ENCODE data around the gene BMP8B.

Gene BMP8B

DNA sequence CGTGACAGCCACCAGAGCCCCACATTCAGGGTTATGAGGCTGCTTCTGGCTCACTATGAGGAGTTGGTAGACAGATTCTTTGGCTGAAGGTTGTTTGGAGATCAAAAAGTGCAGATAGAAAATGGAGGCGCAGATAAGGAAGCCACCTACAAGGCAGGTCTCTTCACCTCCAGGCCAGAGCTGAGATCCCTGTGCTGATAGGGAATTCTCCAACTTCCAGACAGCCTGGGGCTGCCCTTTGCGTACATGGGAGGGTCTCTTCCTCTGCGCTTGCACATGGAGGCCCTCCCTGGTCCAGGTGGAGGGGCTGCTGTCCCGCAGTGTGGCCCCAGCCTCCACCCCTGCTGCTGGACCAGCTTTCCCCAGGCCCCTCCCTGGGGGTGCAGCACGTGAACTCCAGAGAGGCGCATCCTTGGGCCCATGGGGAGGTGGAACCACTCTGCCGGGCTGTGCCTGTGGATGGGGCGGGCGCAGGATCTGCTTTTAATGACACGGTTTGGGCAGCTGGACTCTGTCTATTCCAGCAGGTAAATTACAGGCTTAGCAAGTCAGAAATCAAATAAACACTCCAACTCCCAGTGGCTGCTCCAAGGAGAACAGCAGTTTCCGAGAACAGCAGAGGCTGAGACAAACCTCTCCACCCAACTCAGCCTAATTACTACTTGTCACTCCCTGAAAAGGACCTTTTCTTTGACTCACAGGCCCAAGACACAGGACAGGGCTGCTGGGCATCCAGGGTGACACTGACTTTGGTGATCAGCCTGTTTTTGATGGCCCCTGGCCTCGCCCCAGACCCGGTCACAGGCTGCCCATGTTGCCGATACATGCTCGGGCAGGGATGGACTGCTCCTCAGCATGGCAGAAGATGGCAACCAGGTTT is 29.9 kb downstream of the BMP8B start:
- no peak for DNase-seq

DNA sequence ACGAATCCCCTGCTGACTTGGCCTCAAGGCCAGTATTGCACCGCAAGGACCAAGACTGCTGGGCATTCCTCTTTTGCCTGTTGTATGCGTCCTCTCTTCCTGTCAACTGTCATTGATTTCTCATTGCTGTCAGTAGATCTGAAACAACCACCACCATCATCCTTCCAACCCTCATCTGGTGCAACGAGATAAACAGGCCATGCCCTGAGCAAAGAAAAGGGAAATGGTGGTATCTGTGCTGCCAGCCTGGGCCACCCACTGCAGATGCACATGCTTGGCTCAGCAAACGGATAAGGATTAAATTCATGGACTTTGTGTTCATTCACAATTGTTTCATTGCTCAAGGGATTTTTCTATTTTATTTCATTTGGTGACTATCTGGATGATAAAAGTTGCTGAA is 31.2 kb downstream of the BMP8B start:
- DNase-seq = no peak

DNA sequence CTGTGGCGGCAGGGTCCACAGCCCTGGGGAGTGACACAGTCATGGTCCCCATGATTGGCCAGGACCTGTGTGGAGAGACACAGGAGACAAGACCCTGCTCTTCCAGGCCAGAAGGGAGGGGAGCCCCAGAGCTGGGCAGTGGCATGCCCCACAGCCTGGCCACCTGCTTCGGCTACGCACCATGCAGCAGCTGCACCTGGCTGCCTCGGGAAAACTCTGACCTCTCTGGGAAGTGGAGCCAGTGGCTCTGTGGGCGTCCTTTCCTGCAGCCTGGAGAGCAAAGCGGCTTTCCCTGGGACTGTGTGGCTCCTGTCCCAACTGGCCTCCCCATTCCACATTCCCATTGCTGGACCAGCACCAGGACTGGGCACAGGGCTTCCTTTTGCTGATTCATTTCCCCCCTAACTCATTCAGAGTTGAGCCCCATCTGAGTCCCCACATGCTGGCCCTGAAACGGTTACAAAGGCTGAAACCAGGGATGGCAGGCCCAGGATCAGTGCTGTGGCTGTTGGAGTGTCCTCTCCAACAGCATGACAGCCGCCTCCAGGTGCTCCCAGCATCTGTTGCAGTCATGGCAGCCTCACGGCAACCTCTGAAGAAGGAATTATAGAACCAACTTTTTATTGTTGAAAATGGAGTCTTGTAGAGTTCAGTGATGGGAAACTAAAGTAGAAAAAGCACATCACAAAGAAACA is 32.6 kb downstream of the BMP8B start:
- DNase-seq = no peak

DNA sequence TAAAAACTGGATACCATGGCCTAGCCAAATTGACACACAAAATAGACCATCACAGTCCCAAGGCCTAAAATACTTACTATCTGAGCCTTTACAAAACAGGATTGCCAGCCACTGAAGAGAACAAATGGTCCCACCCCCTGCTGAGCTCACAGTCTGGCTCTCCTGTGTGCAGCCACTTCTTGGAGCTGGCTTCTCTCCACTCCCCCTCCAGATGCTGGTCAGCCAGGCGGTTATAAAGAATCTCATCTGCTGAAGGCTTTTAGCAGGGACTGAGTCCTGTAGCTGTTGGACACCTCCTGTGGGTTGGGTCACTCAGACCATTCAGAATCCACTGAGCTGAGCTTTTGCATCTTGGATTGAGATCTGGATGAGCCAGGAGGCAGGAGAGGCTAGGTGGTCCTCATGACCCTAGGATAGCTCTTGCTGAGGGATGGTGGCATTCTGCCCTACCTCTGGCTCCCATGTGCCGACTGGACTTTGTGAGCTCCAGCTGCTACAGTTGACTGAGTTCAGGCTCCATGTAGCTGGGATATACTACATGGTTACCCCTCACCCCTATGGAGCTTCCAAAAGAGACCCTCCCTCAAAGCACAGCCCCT is 33.7 kb downstream of the BMP8B start:
- DNase-seq = no peak

DNA sequence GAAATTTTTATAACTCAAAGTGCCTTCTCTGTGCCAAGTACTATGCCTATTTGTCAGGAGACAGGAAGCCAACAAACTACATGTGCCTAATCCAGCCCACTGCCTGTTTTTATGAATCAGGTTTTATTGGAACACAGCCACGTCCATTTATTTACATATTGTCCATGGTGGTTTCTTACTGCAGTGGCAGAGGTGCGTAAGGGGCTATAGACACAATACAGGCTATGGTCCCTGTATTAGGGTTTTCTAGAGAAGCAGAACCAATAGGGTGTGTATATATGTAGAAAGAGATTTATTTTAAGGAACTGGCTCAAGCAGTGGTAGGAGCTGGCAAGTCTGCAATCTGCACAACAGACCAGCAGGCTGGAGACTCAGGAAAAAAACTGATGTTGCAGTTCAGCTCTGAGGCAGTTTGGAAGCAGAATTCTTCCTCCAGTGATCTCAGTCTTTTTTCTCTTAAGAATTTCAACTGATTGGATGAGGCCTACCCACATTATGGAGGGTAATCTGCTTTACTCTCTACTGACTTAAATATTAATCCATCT is 34.6 kb downstream of the BMP8B start:
- DNase-seq = no peak

DNA sequence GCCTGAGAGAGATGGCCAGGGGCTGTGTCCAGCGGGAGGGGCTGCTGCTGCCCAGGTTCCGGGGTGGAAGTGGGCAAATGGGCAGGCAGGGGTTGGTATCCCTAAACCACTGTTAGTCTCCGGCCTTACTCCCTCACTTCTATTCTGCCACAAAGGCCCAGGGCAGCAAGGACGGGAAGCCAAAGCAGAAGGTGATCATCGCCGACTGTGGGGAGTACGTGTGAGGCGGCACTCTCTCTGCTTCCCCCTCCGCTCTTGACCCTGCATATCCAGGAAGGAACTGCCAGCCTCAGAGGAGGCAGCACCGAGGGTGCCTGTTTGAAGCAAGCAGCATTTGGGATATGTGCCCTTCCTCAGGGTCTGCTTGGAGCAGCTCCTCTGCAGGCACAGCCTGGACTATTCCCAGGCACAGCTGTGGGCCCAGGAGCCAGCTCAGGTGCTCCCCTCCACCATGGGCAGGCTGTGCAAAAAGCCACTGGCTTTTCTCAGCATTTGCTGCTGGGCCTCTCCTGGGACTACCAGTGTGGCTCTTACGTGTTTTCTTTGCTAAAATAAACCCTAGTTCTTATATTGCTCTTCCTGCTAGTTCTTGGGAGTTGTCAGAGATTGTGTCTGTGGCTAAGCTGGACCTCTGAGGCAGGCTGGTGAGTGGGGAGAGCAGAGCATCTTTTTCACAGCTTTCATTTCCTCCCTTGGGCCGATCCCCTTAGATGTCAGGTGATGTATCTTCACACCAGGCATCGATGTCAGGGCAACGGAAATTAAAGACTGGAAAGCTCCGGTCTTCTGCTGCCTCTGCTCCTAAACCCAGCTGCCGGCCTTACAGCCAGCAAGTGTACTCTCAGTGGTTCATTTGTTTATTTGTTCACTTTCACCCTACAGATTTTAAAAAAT is 35.3 kb downstream of the BMP8B start:
- DNase-seq = no peak

DNA sequence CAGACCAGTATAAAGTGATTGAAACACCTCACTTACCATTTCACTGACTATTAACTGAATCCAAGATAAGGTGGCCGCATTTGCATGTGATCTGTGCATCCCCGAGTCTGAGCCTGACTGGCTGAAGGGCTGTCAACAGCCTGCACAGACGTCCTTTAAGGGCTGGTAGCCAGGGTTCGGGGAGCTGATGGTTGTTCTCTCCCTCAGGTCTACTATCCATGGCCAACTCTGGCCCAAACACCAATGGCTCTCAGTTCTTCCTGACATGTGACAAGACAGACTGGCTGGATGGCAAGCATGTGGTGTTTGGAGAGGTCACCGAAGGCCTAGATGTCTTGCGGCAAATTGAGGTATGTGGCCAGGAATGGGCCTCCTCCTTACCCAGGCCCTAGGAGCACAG is 36.0 kb downstream of the BMP8B start:
- no peak for DNase-seq

DNA sequence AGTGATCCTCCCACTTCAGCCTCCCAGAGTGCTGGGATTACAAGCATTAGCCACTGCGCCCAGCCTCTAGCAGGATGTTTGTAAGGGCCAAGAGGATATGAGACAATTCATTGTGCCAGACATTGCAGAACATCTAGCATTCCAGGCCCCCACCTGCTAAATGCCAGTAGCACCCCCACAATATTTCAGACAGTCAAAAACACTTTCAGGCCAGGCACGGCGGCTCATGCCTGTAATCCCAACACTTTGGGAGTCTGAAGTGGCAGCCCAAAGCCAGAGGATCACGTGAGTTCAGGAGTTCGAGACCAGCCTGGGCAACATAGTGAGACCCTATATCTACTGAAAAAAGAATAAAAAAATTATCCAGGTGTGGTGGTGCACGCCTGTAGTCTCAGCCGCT is 37.1 kb downstream of the BMP8B start:
- no peak for DNase-seq

DNA sequence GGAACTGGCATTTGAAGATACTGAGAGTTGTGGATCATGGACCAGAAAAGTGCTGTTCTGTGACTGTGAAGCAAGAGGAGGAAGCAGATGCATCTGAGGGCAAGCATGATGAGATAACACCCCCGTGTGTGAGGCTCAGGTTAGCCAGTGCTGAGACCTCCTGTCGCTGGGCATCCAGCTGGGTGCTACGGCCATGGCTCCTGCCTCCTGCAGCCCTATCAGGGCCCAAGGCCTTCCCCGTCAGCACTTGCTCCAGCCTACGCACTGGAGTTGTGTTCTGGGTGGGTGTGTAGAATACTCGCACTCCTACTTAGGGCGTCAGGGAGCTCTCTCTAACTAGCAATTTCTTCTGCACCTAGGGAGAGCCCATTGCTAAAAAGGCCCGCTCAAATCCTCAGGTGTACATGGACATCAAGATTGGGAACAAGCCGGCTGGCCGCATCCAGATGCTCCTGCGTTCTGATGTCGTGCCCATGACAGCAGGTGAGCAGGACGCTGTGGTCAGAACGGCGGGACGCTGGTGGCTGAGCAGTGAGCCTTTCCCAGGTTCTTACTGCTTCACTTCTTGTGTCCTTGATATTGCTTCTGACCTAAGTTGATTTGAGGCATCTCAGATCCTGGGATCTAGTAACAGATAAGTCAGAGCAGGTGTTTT is 43.5 kb downstream of the BMP8B start:
- no peak for DNase-seq

DNA sequence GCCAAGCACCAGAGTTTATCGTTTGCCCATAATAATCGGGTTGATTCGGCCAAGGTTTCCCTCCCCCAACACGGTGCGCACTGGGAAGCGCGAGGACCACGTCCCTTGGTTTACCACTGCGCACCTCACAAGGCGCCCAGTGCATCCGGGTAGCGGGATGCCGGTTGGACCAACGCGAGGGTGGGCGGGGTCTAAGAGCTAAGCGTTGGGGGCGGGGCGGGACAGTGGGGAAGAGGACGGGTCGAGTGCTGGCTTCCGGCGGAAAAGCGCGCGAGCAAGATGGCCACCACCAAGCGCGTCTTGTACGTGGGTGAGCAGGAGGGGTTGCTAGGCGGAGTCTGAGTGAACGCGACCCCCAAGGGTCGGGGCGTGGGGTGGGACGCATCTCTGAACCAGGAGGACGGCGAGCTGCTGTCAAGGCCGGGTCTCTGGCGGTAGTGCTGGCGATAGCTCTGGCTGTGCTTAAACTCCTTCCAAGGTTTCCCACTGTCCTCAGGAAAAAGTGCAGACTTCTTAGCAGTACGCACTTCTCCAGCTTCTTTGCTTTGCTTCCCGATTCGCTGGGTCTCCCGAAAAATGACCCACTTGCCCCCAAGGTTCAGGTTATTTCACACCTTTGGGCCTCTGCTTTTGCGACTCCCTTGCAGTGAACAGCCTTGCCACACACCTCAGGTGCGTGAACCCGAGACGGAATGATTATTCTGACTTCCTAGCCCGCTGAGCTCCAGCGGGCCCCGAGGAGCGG is 49.9 kb downstream of the BMP8B start, which contains the start of gene PPIE:
Gene PPIE (plus strand): TSS at position 261 of the 745 bp plus-strand sequence. CDS start 19 bp downstream, at position 280.
- DNase-seq = peak; percentile 92

DNA sequence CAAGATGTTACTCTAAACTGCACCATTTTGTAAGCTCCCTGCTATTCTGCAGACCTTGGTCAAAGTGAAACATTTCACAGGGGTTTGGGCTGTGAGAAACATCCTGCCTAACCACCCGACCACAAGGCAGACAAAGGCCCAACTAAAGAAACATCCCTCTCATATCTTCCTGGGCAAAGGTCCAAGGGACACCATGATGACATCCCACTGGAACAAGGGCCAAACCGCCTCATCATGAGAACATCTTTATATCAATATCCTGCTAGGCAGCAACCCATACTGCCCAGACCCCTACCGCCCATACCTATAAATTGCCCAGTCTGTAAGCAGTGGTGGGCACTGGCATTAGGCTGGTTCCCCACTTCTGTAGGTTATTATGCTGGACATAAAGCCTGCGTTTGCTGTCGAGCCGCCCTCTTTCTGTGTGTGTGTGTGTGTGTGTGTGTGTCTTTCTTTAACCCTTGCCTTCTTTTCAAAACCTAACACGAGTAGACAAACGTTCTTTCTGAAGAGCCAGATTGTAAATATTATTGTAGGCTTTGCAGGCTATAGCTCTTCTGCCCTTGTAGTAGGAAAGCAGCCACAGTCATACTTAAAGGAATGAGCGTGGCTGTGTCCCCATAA is 51.0 kb downstream of the BMP8B start:
- DNase-seq = peak; percentile 86

DNA sequence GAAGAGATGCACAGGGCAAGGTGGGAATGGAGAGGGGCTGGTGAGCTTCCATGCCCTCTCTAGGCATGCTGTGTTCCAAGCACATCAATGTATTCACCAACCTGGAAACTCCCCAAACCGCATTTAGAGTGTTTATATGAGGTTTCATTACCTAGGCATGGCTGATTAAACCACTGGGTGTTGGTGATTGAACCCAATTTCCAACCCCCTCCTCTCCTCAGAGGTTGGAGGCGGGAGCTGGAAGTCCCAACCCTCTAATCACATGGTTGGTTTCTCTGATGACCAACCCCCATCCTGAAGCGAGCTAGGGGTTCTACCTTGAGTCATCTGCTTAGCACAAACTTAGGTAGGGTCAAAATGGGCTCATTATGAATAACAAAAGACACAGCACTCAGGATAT is 52.9 kb downstream of the BMP8B start:
- DNase-seq = no peak

DNA sequence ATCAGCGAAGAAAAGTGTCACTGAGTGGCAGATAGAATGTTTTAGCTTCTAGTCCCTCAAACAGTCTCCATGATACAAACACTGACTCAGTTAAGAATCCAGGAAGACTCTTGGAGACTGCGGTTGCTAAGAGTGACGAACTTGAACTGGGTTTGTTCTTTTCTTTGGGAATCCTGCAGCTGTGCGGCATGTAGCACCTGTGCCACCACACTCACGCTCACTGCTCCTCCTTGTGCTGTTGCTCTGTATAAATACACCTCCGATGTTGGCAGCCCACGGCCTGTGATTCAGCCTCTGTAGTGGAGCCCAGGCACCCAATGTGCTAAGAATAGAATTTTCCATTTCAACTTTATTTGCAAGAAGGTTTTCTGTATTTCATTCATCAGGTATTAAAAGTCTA is 55.5 kb downstream of the BMP8B start:
- no peak for DNase-seq

DNA sequence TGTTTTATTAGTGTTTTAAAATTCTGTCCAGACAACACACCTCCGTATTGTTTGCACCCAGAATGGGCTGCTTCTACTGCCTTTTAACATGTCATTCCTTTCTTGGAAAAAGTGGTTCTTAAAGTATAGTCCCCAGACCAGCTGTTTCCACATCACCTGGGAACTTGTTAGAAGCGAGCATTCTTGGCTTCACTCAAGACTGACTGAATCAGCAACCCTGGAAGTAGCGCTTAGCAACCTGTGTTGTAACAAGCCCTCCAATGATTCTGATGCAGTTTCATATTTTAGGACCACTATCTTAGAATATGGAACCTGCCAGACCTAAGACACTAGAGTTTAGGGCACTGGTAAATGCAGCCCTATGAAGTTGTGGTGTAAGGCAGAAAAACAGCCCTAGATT is 55.9 kb downstream of the BMP8B start:
- no peak for DNase-seq

DNA sequence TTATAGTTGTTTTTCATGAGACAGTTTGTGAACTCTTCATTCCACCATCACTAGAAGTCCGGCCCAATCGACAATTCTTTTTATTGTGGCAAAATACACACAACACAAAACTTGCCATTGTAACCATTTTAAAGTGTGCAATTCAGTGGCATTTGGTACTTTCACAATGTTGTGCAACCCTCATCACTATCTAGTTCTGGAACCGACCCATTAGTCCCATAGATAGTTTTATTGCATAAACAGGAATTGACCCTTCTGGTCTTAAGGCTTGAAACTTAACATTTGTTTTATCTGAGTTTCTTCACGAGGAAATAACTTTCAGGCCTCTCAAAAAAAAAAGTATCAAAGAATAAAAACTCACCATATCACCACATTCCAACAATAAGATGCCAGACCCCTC is 58.8 kb downstream of the BMP8B start:
- no peak for DNase-seq

DNA sequence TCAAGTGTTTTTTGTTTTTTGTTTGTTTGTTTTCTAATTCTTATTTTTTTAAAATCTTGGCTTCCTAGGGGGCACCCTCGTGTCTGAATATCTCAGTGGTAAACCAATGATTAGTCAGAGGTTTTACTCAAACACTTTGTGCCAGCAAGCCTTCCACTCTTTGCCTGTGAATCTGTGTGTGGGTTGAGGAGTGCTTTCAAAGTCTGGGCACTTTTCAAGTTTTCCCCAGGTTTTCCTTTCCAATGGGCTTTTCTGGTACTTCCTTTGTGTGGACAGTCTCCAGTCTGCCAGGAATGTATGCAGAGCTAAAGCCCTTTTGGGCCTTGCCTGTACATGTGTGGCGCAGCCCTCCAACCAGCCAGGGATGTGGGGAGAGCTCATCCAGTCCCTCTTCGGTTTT is 59.6 kb downstream of the BMP8B start:
- no peak for DNase-seq

DNA sequence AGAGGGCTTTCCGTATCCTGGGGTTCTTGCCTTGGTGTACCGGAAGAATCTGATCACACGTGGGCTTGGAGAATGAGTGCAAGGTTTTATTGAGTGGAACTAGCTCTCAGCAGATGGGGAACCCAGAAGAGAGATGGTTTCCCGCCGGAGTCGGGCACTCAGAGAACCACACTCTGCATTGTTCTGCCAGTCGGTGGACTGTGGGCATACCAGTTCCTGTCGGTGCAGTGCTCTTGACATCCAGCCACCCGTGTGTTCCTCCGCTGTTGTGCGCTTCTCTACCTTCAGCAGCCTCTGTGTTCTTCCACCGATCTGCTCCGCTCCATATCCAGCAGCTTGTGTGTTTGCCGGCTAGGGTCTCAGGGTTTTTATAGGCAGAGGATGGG is 60.7 kb downstream of the BMP8B start:
- DNase-seq = no peak

DNA sequence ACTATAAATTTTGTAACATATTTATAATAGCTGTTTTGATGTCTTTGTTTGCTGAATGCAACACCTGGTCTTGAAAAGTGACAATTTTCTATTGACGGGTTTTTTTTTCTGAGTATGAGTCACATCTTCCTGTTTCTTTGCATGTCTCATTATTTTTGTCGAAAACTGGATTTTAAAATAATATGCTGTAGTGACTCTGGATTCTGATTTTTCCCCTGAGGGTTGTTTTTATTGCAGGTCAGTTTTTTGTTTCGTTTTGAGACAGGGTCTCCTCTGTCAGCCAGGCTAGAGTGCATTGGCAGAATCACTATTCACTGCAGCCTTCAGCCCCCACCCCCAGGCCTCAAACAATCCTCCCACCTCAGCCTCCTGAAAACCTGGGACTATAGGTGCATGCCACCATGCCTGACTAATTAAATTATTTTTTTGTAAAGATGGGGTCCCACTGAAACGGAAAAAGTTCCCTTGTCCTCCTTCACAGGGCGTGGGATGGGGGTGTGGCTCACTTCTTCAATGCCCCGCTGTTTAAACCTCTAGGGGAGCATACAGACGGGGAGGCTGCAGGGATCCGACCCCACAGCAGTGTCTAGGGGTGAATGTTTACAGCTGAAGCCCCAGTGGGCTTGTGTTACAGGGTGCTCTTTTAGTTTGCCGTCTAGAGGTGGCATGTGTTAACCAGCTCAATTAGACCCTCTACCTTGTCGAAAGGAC is 61.3 kb downstream of the BMP8B start:
- no peak for DNase-seq

DNA sequence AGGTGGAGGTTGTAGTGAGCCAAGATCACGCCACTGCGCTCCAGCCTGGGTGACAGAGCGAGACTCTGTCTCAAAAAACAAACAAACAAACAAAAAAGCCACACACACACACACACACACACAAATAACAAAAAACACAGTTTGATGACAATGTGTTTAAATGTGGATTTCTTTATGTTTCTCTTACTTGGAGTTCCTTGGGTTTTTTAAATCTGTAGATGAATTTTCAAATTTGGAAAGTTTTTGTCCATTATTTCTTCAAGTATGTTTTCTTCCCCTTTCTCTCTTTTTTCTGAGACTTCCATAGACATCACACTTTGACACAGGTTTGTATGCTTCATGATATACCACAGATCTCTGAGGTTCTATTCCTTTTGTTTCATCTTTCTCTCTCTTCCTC is 62.1 kb downstream of the BMP8B start:
- no peak for DNase-seq

DNA sequence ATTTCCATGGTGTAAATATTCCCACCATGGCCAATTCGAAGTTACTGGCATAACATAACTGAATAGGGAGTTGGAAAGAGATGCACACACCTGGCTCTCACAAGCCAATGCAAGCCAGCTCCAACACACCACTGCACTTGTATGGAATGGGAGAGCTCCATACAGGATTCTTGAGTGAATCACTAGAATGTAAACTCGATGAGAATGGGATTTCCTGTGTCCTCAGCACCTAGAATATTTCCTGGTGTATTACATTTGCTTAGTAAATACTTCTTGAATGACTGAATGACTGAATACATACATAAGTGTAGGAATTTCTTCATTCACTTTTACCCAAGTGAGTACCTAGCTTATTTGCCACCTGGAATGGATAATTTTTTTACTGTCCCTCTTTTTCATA is 66.2 kb downstream of the BMP8B start:
- DNase-seq = no peak

Data from fibroblast of skin of scalp (primary cell).